Fibroblast of villous mesenchyme (primary cell): Measurements from ENCODE around the gene FEN1. TPM values are rescaled to one million over a fixed set of nuclear protein-coding genes. Genes with fewer than 3 reads are reported as not detected.

Experiments used
- DNase-seq: peaks from one replicate; pipeline ENCODE4 v3.0.0-alpha.2; 2010; ENCODE audit warnings: low read depth
- H3K4me3 ChIP-seq: 2 replicates; pipeline ENCODE4 v1.5.1; 2011; ENCODE audit warnings: low read depth, mild to moderate bottlenecking, low read length
- CTCF ChIP-seq: IDR thresholded peaks from 2 replicates; pipeline ENCODE4 v1.5.1; 2012; ENCODE audit warnings: low read depth, mild to moderate bottlenecking, low read length; ENCODE audit not compliant: insufficient read depth
- total RNA-seq: library from RNA; depleted of rRNA; stranded (reverse); fragments of >200 nt; gene quantifications from 2 replicates; pipeline ENCODE4 v1.2.3, GENCODE V29; 2012

The FEN1 gene
- total RNA-seq, 1 donor, result 27.6 TPM

DNA sequence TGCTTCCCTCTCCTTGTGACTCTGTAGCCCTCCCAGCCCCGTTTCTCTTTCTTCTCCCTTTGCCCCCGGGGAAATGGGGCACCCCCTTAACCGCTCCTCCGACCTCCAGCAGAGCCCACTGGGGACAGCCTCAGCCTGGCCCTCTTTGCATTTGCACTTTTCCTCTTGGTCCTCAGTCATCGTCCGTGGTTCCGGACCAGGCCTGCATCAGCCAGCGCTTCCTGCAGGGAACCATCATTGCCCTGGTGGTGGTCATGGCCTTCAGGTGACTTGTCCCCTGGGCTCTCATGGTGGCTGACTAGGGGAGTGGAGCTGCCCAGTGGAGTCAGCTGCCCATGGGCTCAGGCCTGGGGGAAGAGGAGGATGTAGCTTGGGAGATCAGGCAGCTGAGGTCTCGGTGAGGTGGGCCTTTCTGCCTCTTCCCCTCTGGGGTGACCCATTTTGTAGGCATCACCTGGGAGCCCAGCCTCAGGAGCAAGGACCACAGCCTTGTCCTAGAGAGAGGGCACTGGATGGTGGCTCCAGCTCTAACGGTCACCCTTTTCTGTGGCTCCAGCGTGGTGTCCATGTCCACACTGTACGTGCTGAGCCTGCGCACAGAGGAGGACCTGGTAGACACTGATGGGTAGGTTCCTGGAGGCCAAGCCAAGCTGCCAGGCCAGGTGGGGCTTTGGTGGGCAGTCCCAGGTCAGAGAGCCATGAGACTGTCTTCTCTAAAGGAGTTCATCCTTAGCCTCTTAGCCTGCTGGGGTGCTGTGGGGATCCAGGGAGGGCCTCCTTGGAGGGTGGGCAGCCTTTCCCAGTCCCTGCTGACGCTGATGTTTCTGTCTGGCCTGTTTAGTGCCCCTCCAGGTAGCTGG, 12.8 kb upstream of the FEN1 start:
- DNase-seq, result no peak
- no peak overlapping the region for H3K4me3 ChIP-seq
- TF ChIP-seq CTCF, result no peak

DNA sequence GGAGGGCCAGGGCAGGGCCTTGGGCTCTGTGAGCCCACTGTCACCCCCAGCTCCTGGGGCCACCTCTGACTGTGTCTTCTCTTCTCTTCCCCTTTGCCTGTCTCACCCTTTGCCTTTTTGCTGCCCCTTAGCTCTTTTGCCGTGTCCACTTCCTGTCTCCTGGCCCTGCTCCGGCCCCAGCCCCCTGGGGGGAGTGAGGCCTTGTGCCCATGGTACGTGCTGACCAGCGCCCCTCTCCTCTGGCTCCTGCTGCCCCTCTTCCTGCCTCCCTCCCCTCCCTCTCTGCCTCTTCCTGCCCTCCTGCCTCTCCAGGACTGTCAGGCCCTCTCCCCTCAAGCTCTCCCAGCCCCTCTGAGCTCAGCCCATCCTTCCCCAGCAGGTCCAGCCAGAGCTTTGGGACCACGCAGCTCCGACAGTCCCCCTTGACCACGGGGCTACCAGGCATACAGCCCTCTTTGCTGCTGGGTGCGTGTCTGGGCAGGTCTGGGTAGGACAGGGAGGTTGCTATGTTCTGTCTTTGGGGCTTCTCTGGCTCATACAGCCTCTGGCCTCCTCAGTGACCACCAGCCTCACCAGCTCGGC, 12.0 kb upstream of the FEN1 start:
- H3K4me3 ChIP-seq, result no peak overlapping the region
- no peak for TF ChIP-seq CTCF
- no peak for DNase-seq

DNA sequence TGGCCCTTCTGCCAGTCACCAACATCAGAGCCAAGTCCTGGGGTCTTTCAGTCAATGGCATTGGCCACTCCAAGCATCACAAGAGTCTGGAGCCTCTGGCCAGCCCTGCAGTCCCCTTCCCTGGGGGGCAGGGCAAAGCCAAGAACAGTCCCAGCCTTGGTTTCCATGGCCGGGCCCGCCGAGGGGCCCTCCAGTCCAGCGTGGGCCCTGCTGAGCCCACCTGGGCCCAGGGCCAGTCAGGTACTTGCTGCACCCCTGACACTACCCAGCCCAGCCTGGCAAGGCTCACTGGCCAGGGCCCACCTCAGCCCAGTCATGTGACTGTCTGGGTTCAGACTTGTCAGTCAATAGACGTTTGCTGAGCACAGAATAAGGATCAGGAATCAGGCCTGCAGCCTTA, 11.1 kb upstream of the FEN1 start:
- no peak for DNase-seq
- no peak for TF ChIP-seq CTCF
- no peak overlapping the region for H3K4me3 ChIP-seq

DNA sequence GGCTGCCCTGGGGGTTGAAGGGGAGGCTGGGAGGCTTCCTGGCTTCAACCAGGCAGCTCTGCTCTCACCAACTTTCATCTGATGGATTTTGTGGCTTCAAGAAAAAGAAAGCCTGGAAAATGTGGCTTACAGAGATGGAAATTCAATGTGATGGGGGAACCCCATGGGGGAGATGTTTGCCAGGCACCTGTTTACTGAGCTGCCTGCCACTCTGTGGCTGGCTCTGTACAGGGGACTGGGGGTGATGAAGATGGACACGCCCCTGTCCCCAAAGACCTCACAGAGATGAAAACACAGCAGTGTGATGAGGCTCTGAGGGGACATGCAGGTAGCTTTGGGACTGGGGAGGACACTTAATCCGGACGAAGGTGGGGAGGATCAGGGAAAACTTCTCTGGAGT, 10.4 kb upstream of the FEN1 start:
- DNase-seq, result no peak
- no peak overlapping the region for H3K4me3 ChIP-seq
- no peak for TF ChIP-seq CTCF

DNA sequence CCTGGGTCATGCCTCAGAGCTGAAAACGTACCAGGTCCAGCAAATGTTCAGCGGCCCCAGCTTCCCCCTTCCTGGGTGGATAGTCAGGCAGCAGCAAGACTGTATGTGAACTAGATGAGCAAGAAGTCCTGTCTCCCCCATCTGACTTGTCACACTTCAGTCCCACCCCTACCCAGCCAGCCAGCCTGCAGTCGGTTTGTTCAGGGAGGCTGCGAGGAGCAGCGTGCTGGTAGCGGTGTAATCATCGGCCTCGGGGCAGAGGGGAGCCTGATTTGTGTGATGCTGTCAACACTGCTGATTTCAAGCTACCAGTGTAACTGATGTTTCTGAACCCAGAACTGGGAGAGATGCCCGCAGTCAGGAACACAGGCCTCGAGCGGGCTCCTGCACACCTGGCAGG, 9.9 kb upstream of the FEN1 start:
- DNase-seq, result no peak

GRCh38 chr11:61783717-61784505, 8.8 kb upstream of the FEN1 start:
- no peak overlapping the region for H3K4me3 ChIP-seq
- TF ChIP-seq CTCF, result no peak
- peak; percentile 52 for DNase-seq

More for the DNA sequence above, 9.9 kb upstream of the FEN1 start:
- TF ChIP-seq CTCF, result no peak
- no peak overlapping the region for H3K4me3 ChIP-seq
